Measurements from ENCODE around the gene SLC8B1.

Gene SLC8B1

GRCh38 chr12:113318900-113319628 lies 15.8 kb downstream of the SLC8B1 start:
- no peak for DNase-seq

GRCh38 chr12:113318046-113318656 lies 16.8 kb downstream of the SLC8B1 start:
- DNase-seq: no peak

GRCh38 chr12:113317122-113317521 lies 17.8 kb downstream of the SLC8B1 start:
- no peak for DNase-seq

- no peak for DNase-seq
These were observed 18.8 kb downstream of the SLC8B1 start for GRCh38 chr12:113316155-113316554.

- no peak for DNase-seq
These were observed 19.6 kb downstream of the SLC8B1 start for GRCh38 chr12:113315358-113315757.

GRCh38 chr12:113314121-113314529 lies 20.8 kb downstream of the SLC8B1 start:
- DNase-seq: no peak

- DNase-seq: no peak
These were observed 24.4 kb downstream of the SLC8B1 start for GRCh38 chr12:113310489-113310888.

GRCh38 chr12:113306382-113306781 lies 28.5 kb downstream of the SLC8B1 start:
- DNase-seq: no peak

- no peak for DNase-seq
These were observed 29.5 kb downstream of the SLC8B1 start for GRCh38 chr12:113305281-113305856.

- no peak for DNase-seq
These were observed 31.8 kb downstream of the SLC8B1 start for GRCh38 chr12:113302886-113303640.

GRCh38 chr12:113302466-113302865 lies 32.4 kb downstream of the SLC8B1 start:
- DNase-seq: no peak

- DNase-seq: no peak
These were observed 33.1 kb downstream of the SLC8B1 start for GRCh38 chr12:113301811-113302210.

- DNase-seq: no peak
These were observed 35.2 kb downstream of the SLC8B1 start for GRCh38 chr12:113299619-113300237.

GRCh38 chr12:113298861-113299545 lies 35.9 kb downstream of the SLC8B1 start:
- DNase-seq: no peak

GRCh38 chr12:113298472-113298817 lies 36.5 kb downstream of the SLC8B1 start:
- no peak for DNase-seq

GRCh38 chr12:113297621-113298471 lies 37.1 kb downstream of the SLC8B1 start:
- no peak for DNase-seq

- no peak for DNase-seq
These were observed 37.7 kb downstream of the SLC8B1 start for GRCh38 chr12:113297214-113297587.

GRCh38 chr12:113296557-113297213 lies 38.2 kb downstream of the SLC8B1 start:
- no peak for DNase-seq

GRCh38 chr12:113295886-113296556 lies 38.9 kb downstream of the SLC8B1 start:
- DNase-seq: no peak

- no peak for DNase-seq
These were observed 41.8 kb downstream of the SLC8B1 start for GRCh38 chr12:113293100-113293499.

GRCh38 chr12:113292547-113292946 lies 42.4 kb downstream of the SLC8B1 start:
- no peak for DNase-seq

Measured in activated T-cell treated with anti-CD3 and anti-CD28 coated beads, Interleukin-2, amount 50 U/mL, for 1 hour (primary cell).